ENCODE data around the gene ZNF579. TPM values are rescaled to one million over a fixed set of nuclear protein-coding genes. Genes with fewer than 3 reads are reported as not detected.

ZNF579 gene
- polyA plus RNA-seq, 1 donor from 2014 or later, result 7.4 TPM

GRCh38 chr19:55597501-55597921, 16.9 kb upstream of the ZNF579 start:
- H3K9ac ChIP-seq (ENCODE audit: low read length), result no peak overlapping the region
- H2AFZ ChIP-seq (ENCODE audit: low read depth, low read length), result no peak overlapping the region
- no peak overlapping the region for H3K4me2 ChIP-seq (ENCODE audit: low read length)
- no peak overlapping the region for H3K27ac ChIP-seq (ENCODE audit: low read length)
- H3K36me3 ChIP-seq (ENCODE audit: insufficient read depth, low read length), result no peaks in the 10 kb centered on the region
- peaks cover 5% of the 10 kb centered on the region for H3K79me2 ChIP-seq (replicated peaks; ENCODE audit: insufficient read depth, low read length)
- H3F3A ChIP-seq (ENCODE audit: insufficient read depth, low read length, poor library complexity, severe bottlenecking), result no peaks in the 10 kb centered on the region
- no peaks in the 10 kb centered on the region for H4K20me1 ChIP-seq (ENCODE audit: insufficient read depth)
- TF ChIP-seq EP300 (conservative IDR thresholded peaks at IDR 0.05; ENCODE audit: poor library complexity, severe bottlenecking) (no peak), TAF1 (IDR thresholded peaks at IDR 0.05; ENCODE audit: low read depth) (no peak), MXI1 (conservative IDR thresholded peaks at IDR 0.05; ENCODE audit: poor library complexity, severe bottlenecking) (no peak)
- no peaks in the 10 kb centered on the region for H3K9me2 ChIP-seq (ENCODE audit: insufficient read depth, low read length)
- H3K27me3 ChIP-seq (ENCODE audit: insufficient read depth, low read depth, low read length), result no peaks in the 10 kb centered on the region
- H3K4me3 ChIP-seq (ENCODE audit: low read length), result no peak overlapping the region
- no peaks in the 10 kb centered on the region for H3K9me3 ChIP-seq (ENCODE audit: low read length)

DNA sequence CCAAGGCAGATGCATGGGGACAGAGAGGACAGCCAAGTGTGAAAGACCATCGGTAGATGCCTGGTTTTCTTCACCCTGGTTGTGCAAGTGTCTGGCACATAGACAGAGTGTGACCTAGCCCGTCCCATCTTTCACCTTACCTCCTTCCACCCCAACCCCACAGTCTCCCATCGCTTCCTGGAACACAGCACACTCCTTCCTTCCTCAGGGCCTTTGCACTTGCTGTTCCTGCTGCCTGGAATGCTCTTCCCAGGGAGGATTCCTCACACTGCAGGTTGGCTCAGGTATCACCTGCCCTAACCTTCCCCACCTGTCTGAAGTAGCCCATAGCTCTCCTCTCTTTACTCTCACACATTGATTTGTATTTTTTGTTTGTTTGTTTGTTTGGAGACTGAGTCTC, 15.7 kb upstream of the ZNF579 start:
- Histone ChIP-seq H3K4me3 (ENCODE audit: low read length) (no peak overlapping the region), H3K27me3 (ENCODE audit: insufficient read depth, low read depth, low read length) (no peaks in the 10 kb centered on the region), H3K9ac (ENCODE audit: low read length) (no peak overlapping the region), H3F3A (ENCODE audit: insufficient read depth, low read length, poor library complexity, severe bottlenecking) (no peaks in the 10 kb centered on the region), H3K4me2 (ENCODE audit: low read length) (no peak overlapping the region), H3K36me3 (ENCODE audit: insufficient read depth, low read length) (peaks cover 6% of the 10 kb centered on the region), H3K9me3 (ENCODE audit: low read length) (no peaks in the 10 kb centered on the region), H4K20me1 (ENCODE audit: insufficient read depth) (no peaks in the 10 kb centered on the region), H2AFZ (ENCODE audit: low read depth, low read length) (no peak overlapping the region), H3K27ac (ENCODE audit: low read length) (no peak overlapping the region), H3K9me2 (ENCODE audit: insufficient read depth, low read length) (no peaks in the 10 kb centered on the region), H3K79me2 (replicated peaks; ENCODE audit: insufficient read depth, low read length) (peaks cover 4% of the 10 kb centered on the region)
- TF ChIP-seq POLR2AphosphoS5 (IDR thresholded peaks at IDR 0.05) (no peak), RAD21 (conservative IDR thresholded peaks at IDR 0.05) (no peak), TAF1 (IDR thresholded peaks at IDR 0.05; ENCODE audit: low read depth) (no peak), EP300 (conservative IDR thresholded peaks at IDR 0.05; ENCODE audit: poor library complexity, severe bottlenecking) (no peak)
- TF ChIP-seq, protein P1, sequence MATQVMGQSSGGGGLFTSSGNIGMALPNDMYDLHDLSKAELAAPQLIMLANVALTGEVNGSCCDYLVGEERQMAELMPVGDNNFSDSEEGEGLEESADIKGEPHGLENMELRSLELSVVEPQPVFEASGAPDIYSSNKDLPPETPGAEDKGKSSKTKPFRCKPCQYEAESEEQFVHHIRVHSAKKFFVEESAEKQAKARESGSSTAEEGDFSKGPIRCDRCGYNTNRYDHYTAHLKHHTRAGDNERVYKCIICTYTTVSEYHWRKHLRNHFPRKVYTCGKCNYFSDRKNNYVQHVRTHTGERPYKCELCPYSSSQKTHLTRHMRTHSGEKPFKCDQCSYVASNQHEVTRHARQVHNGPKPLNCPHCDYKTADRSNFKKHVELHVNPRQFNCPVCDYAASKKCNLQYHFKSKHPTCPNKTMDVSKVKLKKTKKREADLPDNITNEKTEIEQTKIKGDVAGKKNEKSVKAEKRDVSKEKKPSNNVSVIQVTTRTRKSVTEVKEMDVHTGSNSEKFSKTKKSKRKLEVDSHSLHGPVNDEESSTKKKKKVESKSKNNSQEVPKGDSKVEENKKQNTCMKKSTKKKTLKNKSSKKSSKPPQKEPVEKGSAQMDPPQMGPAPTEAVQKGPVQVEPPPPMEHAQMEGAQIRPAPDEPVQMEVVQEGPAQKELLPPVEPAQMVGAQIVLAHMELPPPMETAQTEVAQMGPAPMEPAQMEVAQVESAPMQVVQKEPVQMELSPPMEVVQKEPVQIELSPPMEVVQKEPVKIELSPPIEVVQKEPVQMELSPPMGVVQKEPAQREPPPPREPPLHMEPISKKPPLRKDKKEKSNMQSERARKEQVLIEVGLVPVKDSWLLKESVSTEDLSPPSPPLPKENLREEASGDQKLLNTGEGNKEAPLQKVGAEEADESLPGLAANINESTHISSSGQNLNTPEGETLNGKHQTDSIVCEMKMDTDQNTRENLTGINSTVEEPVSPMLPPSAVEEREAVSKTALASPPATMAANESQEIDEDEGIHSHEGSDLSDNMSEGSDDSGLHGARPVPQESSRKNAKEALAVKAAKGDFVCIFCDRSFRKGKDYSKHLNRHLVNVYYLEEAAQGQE (IDR thresholded peaks at IDR 0.05; ENCODE audit: borderline replicate concordance), result no peak
- TF ChIP-seq, protein P2, sequence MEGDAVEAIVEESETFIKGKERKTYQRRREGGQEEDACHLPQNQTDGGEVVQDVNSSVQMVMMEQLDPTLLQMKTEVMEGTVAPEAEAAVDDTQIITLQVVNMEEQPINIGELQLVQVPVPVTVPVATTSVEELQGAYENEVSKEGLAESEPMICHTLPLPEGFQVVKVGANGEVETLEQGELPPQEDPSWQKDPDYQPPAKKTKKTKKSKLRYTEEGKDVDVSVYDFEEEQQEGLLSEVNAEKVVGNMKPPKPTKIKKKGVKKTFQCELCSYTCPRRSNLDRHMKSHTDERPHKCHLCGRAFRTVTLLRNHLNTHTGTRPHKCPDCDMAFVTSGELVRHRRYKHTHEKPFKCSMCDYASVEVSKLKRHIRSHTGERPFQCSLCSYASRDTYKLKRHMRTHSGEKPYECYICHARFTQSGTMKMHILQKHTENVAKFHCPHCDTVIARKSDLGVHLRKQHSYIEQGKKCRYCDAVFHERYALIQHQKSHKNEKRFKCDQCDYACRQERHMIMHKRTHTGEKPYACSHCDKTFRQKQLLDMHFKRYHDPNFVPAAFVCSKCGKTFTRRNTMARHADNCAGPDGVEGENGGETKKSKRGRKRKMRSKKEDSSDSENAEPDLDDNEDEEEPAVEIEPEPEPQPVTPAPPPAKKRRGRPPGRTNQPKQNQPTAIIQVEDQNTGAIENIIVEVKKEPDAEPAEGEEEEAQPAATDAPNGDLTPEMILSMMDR (IDR thresholded peaks at IDR 0.05; ENCODE audit: poor library complexity, severe bottlenecking), result no peak

DNA sequence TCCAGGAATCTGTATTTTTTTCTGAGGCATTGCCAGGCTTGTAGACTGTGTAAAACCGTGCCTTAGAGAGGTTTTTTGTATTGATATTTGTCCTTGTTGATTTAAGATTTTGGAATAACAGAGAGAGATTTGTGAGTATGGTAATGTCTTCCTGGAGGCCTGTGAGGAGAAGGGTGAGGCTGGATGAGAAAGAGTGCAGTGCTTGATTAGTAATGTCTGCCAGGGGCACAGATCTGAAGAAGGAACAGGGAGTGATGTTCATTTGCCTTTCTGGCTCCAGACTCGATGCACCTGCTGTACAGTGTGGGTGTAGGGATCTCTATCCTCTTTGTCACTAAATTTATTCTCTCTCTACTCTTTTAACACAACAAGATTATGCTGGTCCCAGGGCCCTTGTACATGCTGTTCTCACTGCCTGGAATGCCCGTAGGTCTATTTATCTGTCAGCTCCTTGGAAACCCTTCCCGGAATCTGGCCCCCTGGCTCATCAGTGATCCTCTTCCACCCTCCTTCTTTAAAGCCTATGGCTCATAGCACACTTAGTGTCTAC, 14.4 kb upstream of the ZNF579 start:
- Histone ChIP-seq H3K4me2 (ENCODE audit: low read length) (no peak overlapping the region), H3K4me3 (ENCODE audit: low read length) (no peak overlapping the region), H3K36me3 (ENCODE audit: insufficient read depth, low read length) (peaks cover 6% of the 10 kb centered on the region), H3K27ac (ENCODE audit: low read length) (no peak overlapping the region), H3F3A (ENCODE audit: insufficient read depth, low read length, poor library complexity, severe bottlenecking) (no peaks in the 10 kb centered on the region), H4K20me1 (ENCODE audit: insufficient read depth) (no peaks in the 10 kb centered on the region), H3K27me3 (ENCODE audit: insufficient read depth, low read depth, low read length) (no peaks in the 10 kb centered on the region), H3K9me3 (ENCODE audit: low read length) (no peaks in the 10 kb centered on the region), H3K9me2 (ENCODE audit: insufficient read depth, low read length) (no peaks in the 10 kb centered on the region), H2AFZ (ENCODE audit: low read depth, low read length) (no peak overlapping the region), H3K9ac (ENCODE audit: low read length) (no peak overlapping the region), H3K79me2 (replicated peaks; ENCODE audit: insufficient read depth, low read length) (no peaks in the 10 kb centered on the region)
- TF ChIP-seq, protein P2 (IDR thresholded peaks at IDR 0.05; ENCODE audit: poor library complexity, severe bottlenecking), result no peak
- TF ChIP-seq MXI1 (conservative IDR thresholded peaks at IDR 0.05; ENCODE audit: poor library complexity, severe bottlenecking) (no peak), POLR2AphosphoS5 (IDR thresholded peaks at IDR 0.05) (no peak), RAD21 (conservative IDR thresholded peaks at IDR 0.05) (no peak), SMC3 (conservative IDR thresholded peaks at IDR 0.05; ENCODE audit: poor library complexity) (no peak), EZH2 (IDR thresholded peaks at IDR 0.05; ENCODE audit: borderline replicate concordance, insufficient read depth, low read length, poor library complexity, severe bottlenecking) (no peak)
- TF ChIP-seq, protein P1 (IDR thresholded peaks at IDR 0.05; ENCODE audit: borderline replicate concordance), result no peak

All from neural cell (in vitro differentiated cells).